Measurements from ENCODE around the gene HSF2BP. TPM values are rescaled to one million over a fixed set of nuclear protein-coding genes. Genes with fewer than 3 reads are reported as not detected.
"Not testable (repeated sequence)": the region's sequence is repeated elsewhere in the genome, so short reads cannot be mapped to it uniquely, and the experiment has no call there.

The HSF2BP gene
- total and polyA plus RNA-seq, 2 of the 8 experiments (the other 6 are each of a cell fraction or from before 2014, with no cell fraction given): 0.51 to 0.93 TPM

DNA sequence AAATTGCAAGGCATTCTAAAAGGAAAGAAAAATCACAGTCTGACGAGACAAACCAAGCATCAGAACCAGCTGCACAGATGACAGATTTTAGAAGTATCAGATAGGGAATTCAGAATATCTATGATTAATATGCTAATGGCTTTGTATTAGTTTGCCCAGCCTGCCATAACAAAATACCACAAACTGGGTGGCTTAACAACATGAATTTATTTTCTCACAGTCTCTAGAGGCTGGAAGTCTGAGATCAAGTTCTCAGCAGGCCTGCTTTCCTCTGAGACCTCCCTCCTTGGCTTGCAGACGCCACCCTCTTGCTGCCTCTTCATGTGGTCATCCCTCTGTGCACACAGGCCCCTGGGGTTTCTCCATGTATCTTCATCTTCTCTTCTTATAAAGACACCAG, 118.7 kb downstream of the HSF2BP start:
- H3K14ac ChIP-seq (ENCODE audit: insufficient read length); POLR2A ChIA-PET (ENCODE audit: partially characterized antibody); H3K56ac ChIP-seq (replicated peaks; ENCODE audit: insufficient read length, low read depth, low read length); H3K4me1 ChIP-seq (replicated peaks in 1 of 4; ENCODE audit: control insufficient read depth in 3 of 4, insufficient read depth in 4 of 4, low read length in 3 of 4); H2AK5ac ChIP-seq (ENCODE audit: low read depth, low read length); H3K27me3 ChIP-seq (replicated peaks in 1 of 4; ENCODE audit: control insufficient read depth in 3 of 4, extremely low read depth in 1 of 4, insufficient read depth in 3 of 4, low read length in 3 of 4); H3K23me2 ChIP-seq (ENCODE audit: low read depth, low read length); H3K79me1 ChIP-seq (ENCODE audit: low read depth, low read length); H4K8ac ChIP-seq (ENCODE audit: extremely low read depth, insufficient read depth, low read length); H4K20me1 ChIP-seq (replicated peaks in 1 of 2; ENCODE audit: control insufficient read depth in 1 of 2, insufficient read depth in 2 of 2, low read length in 2 of 2); H2BK5ac ChIP-seq (ENCODE audit: low read depth, low read length); H3K27ac ChIP-seq (ENCODE audit: low read depth, low read length); H4K91ac ChIP-seq (replicated peaks; ENCODE audit: insufficient read length, low read length); H3K4ac ChIP-seq (replicated peaks; ENCODE audit: insufficient read length, low read depth, low read length); H3K4me2 ChIP-seq (ENCODE audit: insufficient read depth in 1 of 2, low read depth in 2 of 2, low read length in 2 of 2); H3K18ac ChIP-seq (ENCODE audit: extremely low read depth, low read length); H3K23ac ChIP-seq (ENCODE audit: insufficient read length); H2AFZ ChIP-seq (ENCODE audit: low read length); H2BK20ac ChIP-seq (ENCODE audit: low read length); H2BK120ac ChIP-seq (replicated peaks; ENCODE audit: low read depth, low read length); DNase-seq (ENCODE audit: low read depth in 1 of 2, low spot score in 2 of 2); CTCF ChIA-PET (ENCODE audit: partially characterized antibody); H2BK12ac ChIP-seq (ENCODE audit: low read depth, low read length); H3K36me3 ChIP-seq (ENCODE audit: control insufficient read depth in 2 of 4, insufficient read depth in 4 of 4, low read length in 3 of 4); H3K79me2 ChIP-seq (ENCODE audit: control insufficient read depth in 1 of 2, insufficient read depth in 2 of 2, low read length in 2 of 2); H3K4me3 ChIP-seq (ENCODE audit: extremely low read depth in 1 of 4, insufficient read depth in 2 of 4, low read depth in 3 of 4, low read length in 4 of 4); FAIRE-seq; H3K9ac ChIP-seq (replicated peaks in 1 of 4; ENCODE audit: extremely low read depth in 1 of 4, low read depth in 3 of 4, low read length in 3 of 4); H4K5ac ChIP-seq (ENCODE audit: insufficient read length, low read depth, low read length); H2BK15ac ChIP-seq (ENCODE audit: low read length); H3K9me3 ChIP-seq (ENCODE audit: insufficient read depth in 2 of 2, low read depth in 1 of 2, low read length in 1 of 2): not testable (repeated sequence)
- no CpG with 5 or more reads among the region's 2 CpGs for WGBS, 2 experiments (ENCODE audit: extremely low coverage in 1 of 2, insufficient coverage in 1 of 2, insufficient read length in 1 of 2, insufficient replicate concordance in 2 of 2, low coverage in 1 of 2, low lambda C conversion rate in 2 of 2, missing lambda C conversion rate in 1 of 2)

DNA sequence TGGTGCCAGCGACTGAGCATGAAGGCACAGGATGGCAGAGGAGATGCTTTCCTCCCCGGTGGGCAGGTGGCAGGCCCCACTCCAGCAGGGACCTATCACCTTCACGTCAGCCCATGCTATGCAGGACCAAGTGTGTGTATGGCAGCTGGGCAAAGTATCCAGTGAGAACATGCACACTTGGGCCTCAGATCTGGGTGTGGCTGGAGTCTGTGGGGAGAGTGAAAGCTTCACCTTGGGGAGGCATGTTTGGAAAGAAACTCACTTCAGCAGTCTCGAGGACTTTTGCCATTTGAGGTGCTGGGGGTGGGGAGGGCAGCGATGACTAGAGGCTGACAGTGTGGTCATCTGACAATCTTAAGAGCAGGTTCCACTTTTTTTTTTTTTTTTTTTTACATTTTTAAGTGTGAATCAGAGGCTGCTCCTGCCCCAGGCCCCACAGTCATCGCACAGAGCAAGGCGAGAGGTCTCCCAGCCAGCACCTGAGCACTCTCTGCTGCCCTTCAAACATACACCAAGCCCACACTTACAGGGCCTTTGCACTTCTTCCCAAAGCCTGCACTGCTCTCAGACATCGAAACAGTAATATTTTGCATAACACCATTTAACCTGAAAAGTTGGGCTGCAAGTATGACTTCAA, 136.7 kb downstream of the HSF2BP start:
- WGBS, 2 experiments (ENCODE audit: extremely low coverage in 1 of 2, insufficient coverage in 1 of 2, insufficient read length in 1 of 2, insufficient replicate concordance in 2 of 2, low coverage in 1 of 2, low lambda C conversion rate in 2 of 2, missing lambda C conversion rate in 1 of 2): no CpG with 5 or more reads among the region's 8 CpGs
- H2BK12ac ChIP-seq (ENCODE audit: low read depth, low read length); H3K18ac ChIP-seq (ENCODE audit: extremely low read depth, low read length); H2BK15ac ChIP-seq (ENCODE audit: low read length); H3K79me2 ChIP-seq (ENCODE audit: control insufficient read depth in 1 of 2, insufficient read depth in 2 of 2, low read length in 2 of 2); H4K5ac ChIP-seq (ENCODE audit: insufficient read length, low read depth, low read length); FAIRE-seq; H3K9ac ChIP-seq (replicated peaks in 1 of 4; ENCODE audit: extremely low read depth in 1 of 4, low read depth in 3 of 4, low read length in 3 of 4); H3K56ac ChIP-seq (replicated peaks; ENCODE audit: insufficient read length, low read depth, low read length); H2AFZ ChIP-seq (ENCODE audit: low read length); H3K4me2 ChIP-seq (ENCODE audit: insufficient read depth in 1 of 2, low read depth in 2 of 2, low read length in 2 of 2); H3K23me2 ChIP-seq (ENCODE audit: low read depth, low read length); DNase-seq (ENCODE audit: low read depth in 1 of 2, low spot score in 2 of 2); H3K14ac ChIP-seq (ENCODE audit: insufficient read length); H3K79me1 ChIP-seq (ENCODE audit: low read depth, low read length); H4K20me1 ChIP-seq (replicated peaks in 1 of 2; ENCODE audit: control insufficient read depth in 1 of 2, insufficient read depth in 2 of 2, low read length in 2 of 2); H3K4ac ChIP-seq (replicated peaks; ENCODE audit: insufficient read length, low read depth, low read length); CTCF ChIA-PET (ENCODE audit: partially characterized antibody); H3K23ac ChIP-seq (ENCODE audit: insufficient read length); H3K9me3 ChIP-seq (ENCODE audit: insufficient read depth in 2 of 2, low read depth in 1 of 2, low read length in 1 of 2); H3K4me1 ChIP-seq (replicated peaks in 1 of 4; ENCODE audit: control insufficient read depth in 3 of 4, insufficient read depth in 4 of 4, low read length in 3 of 4); H3K27ac ChIP-seq (ENCODE audit: low read depth, low read length); H4K91ac ChIP-seq (replicated peaks; ENCODE audit: insufficient read length, low read length); H2AK5ac ChIP-seq (ENCODE audit: low read depth, low read length); H3K4me3 ChIP-seq (ENCODE audit: extremely low read depth in 1 of 4, insufficient read depth in 2 of 4, low read depth in 3 of 4, low read length in 4 of 4); H3K27me3 ChIP-seq (replicated peaks in 1 of 4; ENCODE audit: control insufficient read depth in 3 of 4, extremely low read depth in 1 of 4, insufficient read depth in 3 of 4, low read length in 3 of 4); H2BK5ac ChIP-seq (ENCODE audit: low read depth, low read length); H4K8ac ChIP-seq (ENCODE audit: extremely low read depth, insufficient read depth, low read length); H2BK120ac ChIP-seq (replicated peaks; ENCODE audit: low read depth, low read length); POLR2A ChIA-PET (ENCODE audit: partially characterized antibody); H2BK20ac ChIP-seq (ENCODE audit: low read length); H3K36me3 ChIP-seq (ENCODE audit: control insufficient read depth in 2 of 4, insufficient read depth in 4 of 4, low read length in 3 of 4): not testable (repeated sequence)
